HG03457 (cell line): Measurements from ENCODE around the gene ELMOD2.

Experiments used
- ATAC-seq: cut with Tn5 transposase; IDR thresholded peaks from one replicate; pipeline ENCODE4 v1.9.1; 2021; ENCODE audit warnings: moderate number of reproducible peaks; ENCODE audit not compliant: unreplicated experiment

ELMOD2 gene

DNA sequence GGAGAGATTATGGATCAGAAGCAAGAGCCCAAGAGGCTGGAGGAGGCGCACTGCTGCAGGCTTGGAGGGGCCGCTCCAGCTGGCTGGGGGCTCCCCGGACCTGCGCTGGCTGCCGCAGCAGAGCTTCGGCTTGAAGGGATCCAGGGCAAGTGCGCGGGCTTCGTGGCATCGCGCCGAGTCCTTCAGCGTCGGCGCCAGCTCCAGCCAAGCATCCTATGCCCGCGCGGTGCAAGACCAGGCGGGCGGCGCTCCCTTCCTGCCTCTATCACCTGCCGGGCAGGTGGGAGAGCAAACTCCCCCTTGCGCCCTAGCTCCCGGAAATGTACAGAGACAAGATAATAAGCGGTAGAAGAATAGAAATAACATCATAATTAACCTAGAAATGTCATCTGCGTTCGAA lies 55.3 kb downstream of the ELMOD2 start:
- ATAC-seq = no peak

DNA sequence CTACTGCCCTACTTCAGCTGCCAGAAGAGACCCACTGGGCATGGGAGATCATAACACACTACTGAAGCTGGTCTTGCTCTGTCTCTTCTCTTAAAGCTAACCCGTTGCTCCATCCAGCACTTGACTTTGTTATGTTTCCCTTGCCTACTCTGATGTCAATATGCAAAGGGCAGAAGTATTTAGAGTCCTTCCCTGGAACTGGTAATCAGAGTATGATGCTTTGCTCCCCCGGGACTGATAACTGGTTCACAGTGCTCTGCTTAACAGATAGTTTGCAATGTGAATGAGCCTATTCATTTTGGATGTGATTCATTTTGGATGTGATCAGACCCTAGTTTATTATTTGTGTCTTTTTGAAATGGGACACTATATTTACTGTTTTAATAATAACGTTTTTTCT lies 57.1 kb downstream of the ELMOD2 start:
- no peak for ATAC-seq

DNA sequence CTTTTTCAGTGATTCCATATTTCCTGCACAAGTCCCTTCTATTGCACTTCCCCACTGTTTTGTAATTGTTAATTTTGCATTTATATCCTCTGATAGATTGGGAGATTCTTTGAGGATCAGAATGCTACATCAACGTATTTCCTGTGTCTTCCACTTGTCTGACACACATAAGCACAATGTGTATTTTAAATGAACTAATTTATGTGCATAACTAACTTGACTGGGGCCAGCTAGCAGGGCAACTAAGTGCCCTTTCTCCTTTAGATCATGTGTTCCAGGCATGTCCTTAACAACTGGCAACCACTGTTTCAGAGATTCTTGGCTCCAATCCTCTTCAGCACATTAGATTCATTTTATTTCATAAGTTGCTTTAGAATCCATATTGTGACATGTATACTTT lies 60.5 kb downstream of the ELMOD2 start:
- no peak for ATAC-seq

DNA sequence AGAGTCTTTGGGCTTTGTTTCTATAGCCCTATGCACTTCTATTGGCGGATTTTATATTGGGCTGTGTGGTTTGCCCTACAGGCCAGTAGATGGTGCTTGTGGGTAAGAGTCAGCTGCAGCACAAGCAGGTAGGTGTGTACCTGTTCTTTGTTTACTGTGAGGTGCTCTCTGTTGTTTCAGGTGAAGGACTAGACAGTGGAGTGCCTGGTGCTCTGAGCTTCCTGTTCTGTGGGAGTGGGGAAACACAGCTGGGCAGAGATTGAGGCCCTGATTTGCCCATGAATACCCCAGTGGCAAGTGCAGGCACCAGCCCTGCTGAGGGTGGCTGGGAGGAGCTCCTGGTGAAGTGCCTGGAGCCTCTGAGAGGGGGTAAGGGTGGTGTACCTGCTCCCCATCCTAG lies 71.1 kb downstream of the ELMOD2 start:
- ATAC-seq = peak; percentile 59

DNA sequence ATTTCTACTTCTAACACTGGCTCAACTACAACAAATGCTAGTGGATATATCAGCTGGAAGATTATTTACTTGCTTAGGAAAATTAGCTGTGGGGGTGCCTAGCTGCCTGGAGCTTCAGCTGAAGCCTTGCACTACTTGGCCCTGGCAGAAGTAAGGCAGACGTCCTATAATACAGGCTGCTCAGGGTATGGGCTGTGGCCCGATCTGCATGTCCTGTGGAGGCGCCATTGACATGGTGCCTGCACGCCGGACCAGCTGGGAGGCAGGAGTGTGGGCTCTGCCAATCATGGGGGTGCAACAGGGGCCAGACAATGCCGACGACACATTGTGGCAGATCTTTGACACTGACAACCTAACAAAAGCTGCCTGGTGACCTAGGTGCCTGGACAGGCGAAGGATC lies 76.4 kb downstream of the ELMOD2 start:
- no peak for ATAC-seq

DNA sequence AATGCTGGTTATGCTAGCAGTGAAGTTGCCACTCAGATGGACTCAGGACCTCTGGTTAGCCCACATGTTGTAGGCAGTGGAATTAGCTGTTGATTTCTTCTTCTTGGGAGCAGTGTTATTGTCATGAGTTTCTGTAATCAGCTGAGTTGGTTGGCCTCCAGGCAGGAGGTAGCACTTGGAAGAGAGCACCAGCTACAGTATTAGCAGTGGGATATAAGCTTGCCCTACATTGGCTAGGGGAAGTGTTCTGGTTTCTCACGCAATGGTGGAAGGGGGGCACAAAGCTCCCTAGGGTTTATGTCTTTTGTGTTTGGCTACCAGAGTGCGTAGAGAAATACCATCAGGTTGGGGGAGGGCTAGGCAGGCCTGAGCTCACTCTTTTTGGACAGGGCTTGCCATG lies 78.7 kb downstream of the ELMOD2 start:
- ATAC-seq = no peak

DNA sequence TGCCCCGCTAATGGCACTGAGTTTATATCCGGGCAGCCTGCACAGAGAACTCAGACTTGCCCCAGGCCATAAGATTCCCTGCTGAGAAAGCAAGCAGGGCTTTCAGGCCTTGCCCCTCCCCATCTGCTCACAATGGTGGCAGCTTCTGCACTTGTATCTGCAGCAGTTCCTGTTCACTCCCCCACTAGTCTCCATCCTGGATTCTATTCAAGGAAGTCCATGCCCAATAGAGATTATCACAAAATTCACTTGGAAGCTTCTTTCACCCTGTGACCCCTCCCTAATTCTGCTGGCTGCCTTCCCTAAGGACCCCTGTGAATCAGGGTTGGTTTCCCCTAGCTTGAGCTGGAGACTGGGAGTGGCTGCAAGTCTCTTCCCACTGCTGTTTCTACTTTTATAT lies 79.3 kb downstream of the ELMOD2 start:
- no peak for ATAC-seq
